Islet precursor cell (in vitro differentiated cells): Measurements from ENCODE around the gene RUSC2.
A peak's percentile ranks its signal among the peaks of the same experiment; 100 is the strongest.
"Not testable (repeated sequence)": the region's sequence is repeated elsewhere in the genome, so short reads cannot be mapped to it uniquely, and the experiment has no call there.

ENCODE experiments used
- DNase-seq: peaks from one replicate; pipeline ENCODE4 v3.0.0-alpha.2; 2018

Gene RUSC2

DNA sequence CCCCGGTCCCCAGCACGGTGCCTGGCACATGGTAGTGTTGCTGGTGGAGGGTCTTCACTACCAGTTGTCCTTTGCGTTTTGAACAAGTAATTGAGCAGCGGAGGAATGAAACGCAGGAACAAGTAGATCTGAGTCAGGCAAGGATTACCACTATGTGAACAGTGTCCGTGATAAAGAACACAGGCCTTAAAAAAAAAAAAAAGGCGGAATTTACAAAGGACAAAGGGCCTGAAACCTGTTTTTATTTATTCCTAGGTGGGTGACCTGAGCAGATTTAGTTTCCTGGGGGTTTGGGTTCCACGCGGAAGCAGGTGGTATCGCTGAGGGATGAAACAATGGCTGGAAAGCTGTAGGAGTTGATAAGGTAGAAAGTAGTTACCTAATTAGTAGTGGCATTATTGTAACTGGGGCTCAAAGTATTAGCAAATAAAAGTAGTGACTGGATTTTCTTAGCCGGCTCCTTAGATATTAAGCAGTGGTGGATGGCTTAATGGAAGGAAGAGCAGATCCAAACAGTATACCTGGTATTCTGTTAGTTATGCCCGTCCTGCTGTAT lies 1.1 kb downstream of the RUSC2 start:
- DNase-seq = no peak

DNA sequence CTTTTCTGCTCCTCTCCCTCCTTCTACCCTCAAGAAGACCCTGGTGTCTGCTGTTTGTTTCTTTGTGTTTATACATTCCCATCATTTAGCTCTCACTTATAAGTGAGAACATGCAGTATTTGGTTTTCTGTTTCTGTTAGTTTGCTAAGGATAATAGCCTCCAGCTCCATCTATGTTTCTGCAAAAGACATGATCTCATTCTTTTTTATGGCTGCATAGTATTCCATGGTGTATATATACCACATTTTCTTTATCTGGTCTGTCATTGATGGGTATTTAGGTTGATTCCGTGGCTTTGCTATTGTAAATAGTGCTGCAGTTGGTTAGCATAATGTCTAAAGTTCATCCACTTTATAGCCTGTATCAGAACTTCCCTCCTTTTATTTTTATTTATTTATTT lies 3.2 kb downstream of the RUSC2 start:
- not testable (repeated sequence) for DNase-seq

DNA sequence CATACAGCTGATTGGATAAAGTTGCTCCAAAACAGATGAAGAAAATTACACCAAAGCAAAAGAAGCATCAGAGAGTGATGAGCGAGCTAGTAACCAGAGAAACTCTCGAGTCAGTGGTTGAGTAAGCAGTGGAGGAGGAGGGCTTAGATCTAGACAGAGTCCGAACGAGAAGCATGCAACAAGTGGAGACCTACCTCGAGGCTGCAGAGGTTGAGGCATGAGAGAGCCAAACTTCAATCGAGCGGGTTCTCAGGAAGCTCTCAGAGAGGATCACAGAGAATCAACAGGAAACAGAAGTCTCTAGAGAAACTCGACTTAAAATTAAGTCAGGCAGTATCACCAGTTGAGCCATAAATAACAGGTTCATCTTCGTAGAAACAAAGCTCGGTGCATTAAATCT lies 6.1 kb downstream of the RUSC2 start:
- DNase-seq = no peak

DNA sequence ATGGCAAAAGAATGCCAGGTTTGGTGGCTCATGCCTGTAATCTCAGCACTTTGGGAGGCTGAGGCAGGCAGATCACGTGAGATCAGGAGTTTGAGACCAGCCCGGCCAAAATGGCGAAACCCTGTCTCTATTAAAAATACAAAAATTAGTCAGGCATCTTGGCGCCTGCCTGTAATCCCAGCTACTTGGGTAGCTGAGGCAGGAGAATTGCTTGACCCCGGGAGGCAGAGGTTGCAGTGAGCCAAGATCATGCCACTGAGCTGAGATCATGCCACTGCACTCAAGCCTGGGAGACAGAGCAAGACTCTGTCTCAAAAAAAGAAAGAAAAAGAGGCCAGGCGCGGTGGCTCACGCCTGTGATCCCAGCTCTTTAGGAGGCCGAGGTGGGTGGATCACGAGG lies 8.3 kb downstream of the RUSC2 start:
- DNase-seq = not testable (repeated sequence)

DNA sequence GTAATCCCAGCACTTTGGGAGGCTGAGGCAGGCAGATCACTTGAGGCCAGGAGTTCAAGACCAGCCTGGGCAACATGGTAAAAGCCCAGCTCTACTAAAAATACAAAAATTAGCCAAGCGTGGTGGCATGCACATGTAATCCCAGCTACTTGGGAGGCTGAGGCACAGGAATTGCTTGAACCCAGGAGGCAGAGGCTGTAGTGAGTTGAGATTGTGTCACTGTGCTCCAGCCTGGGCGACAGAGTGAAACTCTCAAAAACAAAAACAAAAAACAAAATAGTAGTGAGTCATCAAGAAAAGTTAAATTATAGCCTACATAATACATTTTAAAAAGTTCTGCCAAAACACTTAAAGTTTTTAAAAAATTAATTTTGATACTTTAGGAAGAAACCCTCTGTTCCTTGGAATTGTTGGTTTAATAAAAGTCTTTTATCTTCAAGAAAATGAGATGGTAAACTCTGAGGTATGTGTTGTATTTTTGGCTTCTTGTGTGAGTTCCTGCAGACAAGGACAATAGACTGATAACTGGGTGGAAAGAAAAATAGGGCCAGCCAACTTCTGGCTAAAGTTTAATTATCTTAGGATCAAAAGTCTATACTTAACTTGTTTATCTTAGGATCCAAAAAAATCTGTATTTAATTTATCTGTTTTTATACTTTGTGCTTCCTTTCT lies 9.3 kb downstream of the RUSC2 start:
- no peak for DNase-seq

DNA sequence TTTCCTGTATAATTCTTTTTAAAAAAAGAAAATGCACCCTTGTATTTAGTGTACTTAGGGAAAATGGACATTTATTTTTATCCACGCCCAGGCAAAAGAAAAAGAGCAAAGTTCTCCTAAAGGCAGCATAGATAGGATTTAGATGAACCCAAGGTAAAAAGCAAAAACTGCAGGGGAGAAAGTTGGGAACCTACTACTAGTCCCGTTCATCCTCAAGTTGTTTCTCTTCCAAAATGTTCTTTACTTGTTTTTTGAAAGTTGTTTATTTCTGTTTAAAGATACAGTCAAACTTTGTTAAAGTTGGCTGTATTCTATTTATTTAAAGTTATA lies 9.8 kb downstream of the RUSC2 start:
- no peak for DNase-seq

DNA sequence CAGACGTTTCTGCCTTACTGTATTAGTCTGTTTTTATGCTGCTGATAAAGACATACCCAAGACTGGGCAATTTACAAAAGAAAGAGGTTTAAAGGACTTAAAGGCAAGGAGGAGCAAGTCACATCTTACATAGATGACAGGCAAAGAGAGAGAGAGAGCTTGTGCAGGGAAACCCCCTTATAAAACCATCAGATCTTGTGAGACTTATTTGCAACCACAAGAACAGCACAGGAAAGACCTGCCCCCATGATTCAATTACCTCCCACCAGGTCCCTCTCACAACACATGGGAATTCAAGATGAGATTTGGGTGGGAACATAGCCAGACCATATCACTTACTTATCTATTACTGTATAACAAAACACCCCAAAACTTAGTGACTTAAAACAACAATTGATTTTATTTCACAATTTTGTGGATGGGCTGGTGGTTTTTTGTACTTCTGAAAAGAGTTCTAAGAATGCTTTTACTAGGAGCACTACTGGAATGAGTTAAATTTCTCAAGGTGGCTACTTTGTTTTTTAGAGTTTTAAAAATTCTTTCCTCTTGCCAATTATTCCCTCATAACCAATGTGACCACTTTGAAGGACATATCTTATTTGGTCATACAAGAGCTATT lies 10.3 kb downstream of the RUSC2 start:
- DNase-seq = no peak

DNA sequence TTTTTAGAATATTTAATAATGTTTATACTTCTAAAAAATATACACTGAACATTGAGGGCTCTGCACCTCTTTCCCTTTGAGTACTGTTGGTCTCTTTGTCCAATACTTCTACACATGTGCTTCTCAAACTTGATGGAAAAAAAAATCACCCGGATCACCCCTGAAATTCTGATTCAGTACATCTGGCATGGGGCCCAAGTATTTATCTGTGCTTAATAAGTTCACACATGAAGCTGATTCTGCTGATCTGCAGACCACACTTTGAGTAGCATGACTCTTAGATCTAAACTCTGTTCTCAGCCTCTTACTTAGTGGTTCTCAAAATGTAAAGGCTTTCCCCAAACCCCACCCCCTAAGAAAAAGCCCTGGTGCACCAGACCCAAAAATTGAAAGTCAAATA lies 12.0 kb downstream of the RUSC2 start:
- no peak for DNase-seq

DNA sequence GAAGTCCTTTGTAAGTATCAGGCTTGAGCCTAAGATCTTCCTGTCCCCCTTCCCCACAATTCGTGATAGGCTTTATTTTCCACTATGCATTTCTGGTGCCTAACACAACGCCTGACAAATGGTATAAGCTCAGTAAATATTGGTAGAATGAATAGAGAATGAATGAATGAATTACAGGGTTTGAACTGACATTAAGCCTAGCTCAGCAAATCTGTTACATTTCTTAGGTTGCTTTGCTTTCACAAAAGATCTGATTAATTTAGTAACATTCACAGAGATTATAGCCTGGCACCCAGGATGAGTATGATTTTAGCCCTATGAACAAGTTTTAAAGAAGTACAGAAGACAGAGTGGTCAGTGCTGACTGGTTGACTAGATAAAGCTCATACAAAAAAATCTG lies 16.4 kb downstream of the RUSC2 start:
- no peak for DNase-seq

DNA sequence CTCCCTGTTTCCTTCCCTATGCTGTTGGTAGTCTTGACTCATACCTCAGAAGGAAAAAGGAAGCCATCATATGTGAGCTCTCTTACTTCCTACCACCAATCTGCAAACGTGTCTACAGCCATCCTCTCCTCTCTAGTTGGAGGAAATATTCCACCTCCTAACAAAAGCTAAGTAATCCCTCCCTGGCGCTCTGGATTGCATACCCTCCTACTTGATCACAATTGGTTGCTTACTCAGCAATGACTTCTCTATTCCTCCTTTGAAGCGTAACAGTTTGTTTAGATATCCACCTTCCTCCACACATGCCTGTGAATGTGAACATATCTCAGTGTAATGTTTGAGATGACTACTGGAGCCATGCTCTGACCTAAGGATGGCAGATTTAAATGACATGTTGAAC lies 18.2 kb downstream of the RUSC2 start:
- DNase-seq = no peak

DNA sequence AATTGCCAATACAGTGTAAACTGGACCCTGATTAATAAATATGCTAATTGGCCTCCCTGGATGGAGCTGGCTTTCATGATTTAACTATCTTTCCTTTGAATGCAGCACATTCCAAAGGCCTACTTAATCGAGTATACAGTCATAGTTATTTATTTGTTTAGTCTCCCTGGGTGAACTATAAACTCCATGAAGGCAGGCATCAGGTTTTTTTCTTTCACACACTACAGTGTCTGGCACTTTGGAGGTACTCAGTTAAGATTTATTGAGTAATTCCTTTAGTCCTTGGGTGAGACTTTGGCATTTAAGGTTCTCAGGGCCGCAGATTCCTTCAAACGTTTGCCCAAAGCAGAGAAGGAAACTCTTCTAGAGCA lies 20.5 kb downstream of the RUSC2 start:
- DNase-seq = no peak

DNA sequence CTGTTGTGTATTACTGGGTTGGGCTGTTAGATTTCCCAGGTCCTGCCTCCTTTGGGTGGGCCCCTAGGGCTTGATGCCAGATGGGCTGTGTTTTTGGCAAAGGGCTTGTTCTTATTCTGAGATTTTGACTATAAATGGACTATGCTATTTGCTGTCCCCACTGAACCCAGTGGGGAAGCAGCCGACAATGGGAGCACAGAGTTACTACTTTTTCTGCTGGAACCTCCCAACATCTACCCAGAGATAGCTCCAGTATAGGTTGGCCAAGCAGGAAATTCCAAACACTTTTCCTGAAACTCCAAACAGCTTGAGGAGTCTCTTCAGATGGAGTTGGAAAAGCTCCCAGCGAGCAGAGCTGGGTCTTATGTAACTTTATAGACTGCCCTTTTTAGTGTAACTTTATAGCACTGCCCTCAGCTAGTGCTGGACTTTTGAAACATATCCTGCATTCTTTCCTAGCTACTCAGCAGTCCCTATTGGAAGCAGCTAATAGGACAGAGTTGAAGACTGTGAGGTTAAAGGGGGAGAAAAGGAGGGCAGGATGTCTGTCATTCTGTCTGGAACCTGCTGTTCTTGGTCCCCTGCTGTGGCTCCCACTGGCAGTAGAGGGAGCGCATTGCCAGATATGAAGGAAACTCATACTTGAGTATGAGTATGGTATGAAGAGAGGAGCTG lies 21.0 kb downstream of the RUSC2 start:
- DNase-seq = peak; percentile 87

DNA sequence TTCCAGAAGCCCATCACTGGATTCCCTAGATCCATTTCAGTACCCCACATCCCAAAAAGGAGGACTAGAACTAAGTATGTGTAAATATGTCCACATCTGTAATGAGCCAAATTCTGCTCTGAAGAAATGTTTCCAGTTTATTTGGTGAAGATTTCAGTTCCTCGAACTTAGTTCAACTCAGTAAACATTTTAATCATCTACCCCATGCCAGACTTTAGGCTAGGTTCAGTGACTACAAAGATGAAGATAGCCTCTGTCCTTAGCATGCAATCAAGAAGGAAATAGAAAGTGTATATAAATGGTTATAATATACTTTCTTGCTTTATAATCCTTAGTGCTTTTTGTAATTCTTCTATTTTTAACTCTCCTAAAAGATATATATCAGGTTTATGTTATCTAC lies 21.5 kb downstream of the RUSC2 start:
- DNase-seq = no peak

DNA sequence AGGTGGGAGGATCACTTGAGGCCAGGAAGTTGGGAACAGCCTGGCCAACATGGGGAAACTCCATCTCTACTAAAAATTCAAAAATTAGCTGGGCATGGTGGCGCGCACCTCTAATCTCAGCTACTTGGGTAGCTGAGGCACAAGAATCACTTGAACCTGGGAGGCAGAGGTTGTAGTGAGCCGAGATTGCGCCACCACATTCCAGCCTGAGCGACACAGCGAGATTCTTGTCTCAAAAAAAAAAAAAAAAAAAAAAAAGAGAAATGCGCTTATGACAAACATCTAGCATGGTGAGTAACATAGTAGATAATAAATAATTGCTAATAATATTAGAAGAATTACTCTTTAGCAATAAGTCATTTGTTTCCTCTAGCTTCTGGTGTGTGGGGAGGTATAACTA lies 25.9 kb downstream of the RUSC2 start:
- no peak for DNase-seq

DNA sequence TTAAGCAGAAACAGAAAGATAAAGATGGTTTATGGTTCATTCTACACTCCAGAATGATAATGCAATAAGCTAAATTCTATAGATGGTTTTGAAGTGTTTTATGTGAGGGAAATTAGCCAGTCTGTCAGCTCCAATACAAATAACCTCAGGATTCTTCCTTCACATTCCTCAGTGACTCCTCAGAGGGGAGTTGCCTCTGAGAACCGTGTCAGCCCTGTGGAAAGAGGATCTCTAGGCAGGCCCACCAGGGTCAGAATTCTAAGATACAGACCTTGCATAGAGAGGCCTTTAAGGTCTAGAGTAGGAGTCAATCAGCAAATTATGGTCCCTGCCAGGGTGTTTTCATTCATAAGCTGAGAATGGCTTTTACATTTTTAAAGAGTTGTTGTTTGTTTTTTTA lies 26.6 kb downstream of the RUSC2 start:
- DNase-seq = peak; percentile 86

DNA sequence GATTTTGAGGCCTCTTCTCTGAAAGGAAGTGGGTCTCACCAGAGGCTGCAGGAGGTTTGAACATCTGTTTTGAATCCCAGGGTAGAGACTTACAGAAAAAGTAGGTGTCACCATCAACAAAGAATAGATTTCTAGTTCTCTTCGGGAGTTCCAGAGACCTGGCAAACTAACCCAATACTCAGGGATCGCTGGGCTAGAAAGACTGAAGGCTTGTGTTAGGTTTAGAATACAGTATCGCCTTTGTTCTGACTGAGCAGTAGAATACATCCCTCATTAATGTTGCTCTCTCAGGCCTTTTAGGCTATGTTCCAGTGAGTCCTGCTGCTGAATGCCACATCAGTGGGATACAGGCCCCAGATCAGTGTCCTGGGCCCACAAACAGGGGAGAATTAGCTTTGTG lies 27.2 kb downstream of the RUSC2 start:
- peak; percentile 69 for DNase-seq

DNA sequence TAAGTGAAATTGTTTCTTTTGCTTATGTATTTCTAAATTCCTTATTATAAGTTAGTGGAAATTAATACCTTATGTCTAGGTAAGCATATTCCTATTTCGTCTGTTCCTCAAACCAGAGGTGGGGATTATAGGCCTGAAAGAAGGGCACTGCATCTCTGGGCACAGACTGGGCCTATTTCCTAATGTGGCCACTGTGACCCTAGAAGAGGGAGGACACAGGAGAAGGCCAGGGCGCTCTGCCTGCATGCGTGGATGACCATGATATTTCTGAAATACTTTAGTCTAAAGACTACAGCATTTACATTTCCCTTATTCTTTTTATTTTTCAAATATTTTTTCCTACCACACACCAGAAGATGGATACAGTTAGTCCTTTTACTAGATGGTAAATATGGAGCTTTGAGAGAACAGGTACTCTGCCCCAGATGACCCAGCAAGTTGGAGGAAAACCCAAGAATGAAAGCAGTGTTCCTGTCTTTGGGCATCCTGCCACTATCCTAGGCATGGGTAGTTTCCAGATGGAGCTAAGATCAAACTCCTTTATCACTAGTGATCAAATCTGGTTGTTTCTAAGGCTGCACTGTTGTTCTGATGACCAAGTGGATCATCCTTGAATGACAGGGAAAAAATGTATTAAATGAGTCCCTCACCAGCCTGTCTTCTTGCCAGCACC lies 27.8 kb downstream of the RUSC2 start:
- no peak for DNase-seq

DNA sequence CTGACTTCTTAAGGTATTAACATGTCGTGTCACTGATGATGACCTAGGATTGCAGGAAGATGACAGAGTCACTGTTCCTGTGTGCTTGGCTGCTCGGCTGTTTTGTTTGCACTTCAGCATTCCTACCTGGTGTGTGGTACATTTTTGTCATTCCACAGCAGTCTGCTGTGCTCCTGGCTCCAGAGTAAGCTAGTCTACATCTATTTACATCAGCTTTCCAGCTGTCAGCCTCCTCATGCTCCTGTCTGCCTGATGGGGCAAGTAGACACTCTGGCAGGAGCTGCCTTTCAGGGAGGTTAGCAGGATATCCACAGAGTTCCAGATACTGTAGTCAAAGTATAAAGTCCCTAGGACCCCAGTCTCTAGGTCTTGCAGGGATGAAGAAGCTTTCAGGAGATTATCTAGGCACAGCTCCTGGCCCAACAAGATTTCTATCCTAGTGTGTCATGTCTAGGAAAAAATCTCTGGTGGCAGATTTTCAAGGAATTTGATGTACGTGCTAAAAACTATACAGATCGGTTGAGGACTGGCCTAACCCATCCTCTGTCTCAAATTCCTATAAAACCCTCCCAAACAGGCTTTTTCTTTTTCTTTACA lies 28.4 kb downstream of the RUSC2 start:
- peak; percentile 98 for DNase-seq

DNA sequence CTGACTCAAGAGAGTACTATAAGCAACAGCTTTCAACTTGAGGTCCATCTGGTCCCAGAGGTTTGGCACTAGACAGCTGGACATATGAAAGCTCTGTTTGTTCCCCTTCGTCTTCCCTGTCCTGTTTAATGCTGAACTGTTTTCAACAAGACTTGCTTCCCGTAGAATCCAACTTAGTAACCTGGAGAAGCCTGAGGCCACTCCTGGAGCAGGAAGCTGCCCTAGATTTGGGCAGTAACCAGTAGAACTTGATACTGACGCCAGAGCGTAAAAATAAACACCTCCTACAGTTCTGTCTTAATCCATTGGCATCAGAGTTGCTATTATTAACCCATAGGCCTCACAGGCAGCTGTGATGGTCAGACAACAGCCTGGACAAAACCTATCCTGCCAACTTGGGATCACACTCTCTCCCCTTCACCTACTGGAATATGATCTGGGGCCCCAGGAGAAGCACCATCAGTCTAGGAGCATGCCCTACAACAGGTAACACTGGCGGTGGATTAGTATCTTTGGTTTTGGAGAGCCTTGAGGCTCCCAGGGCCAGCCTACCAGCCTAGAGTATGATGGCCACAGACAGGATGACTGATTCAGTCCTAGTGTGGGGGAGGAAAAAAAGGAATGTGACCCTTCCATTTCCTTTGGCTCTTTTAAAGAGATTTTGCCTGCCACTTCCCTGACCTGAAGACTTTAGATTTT lies 29.2 kb downstream of the RUSC2 start:
- DNase-seq = peak; percentile 71

DNA sequence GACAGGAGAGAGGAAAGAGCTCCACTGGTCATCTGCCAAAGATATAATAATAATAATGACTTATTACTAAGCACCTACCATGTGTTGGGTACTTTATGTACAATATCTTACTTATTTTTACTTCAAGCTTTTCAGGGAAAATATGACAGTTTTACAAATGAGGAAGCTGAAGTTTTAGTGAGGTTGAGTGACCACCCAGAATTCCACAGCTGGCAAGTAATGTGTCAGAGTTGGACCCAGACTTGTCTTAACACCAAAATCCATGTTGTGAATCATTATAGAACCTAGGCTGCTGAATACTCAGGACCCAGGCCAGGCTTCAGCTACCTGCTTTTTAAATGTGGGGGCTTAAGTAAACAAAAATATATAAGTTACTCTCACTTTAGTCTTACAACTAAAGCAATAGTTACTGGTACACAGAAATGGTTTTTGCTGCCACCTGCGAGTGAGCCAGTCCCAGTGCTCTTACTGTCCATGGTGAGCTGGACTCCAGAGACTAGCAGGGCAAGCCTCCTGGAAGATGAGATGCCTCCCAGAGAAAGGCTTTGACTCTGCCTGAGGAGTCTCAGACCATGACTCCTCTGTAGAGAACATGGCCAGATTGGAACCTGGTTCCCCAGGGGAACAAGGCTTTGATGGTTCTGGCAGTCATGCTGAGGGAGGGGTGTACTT lies 29.9 kb downstream of the RUSC2 start:
- peak; percentile 62 for DNase-seq

DNA sequence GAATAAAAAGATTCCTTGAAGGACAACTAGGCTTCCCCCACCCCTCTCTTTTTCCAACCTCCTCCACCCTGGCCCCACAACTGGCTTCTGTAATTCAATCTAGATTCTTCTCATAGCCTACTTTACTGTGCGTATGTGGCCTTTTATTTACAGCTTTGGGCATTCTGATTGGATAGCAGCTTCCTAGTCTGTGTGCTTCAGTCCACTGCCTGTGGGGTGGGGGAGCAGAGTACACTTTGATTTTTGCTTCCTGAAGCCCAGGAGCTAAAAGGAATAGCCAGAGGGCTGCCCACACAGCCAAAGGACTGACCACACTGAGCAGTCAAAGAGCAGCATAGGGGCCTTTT lies 30.4 kb downstream of the RUSC2 start:
- DNase-seq = peak; percentile 57

DNA sequence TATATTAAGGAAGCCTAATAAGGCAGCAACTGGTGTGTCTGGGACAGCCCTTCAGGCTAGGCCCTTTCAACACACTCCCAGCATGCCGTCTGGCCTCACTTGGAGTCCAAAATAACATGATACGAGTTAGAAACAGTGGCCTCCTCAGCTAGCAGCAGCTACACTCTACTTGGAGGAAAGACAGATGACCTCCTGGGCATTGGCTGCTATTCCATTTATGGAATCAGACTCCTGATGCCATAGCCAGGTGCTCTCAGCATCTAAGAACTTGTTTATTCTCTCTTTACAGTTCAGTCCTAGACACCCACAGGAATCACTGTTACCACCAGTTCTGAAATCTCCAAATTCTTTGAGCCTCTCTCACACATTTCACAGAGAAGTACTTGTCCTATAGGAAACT lies 31.8 kb downstream of the RUSC2 start:
- DNase-seq = peak; percentile 49
